VCaP (cell line): Measurements from ENCODE around the gene LDLRAD4.

Experiments
- H3K27ac ChIP-seq: fragments of 450-650 bp; 2 replicates; pipeline ENCODE4 v1.5.1; 2017
- TF ChIP-seq, protein P1 (sequence below): fragments of 450-650 bp; conservative IDR thresholded peaks from 2 replicates; pipeline ENCODE4 v1.5.1; 2017; ENCODE audit warnings: mild to moderate bottlenecking, moderate library complexity

Gene LDLRAD4

DNA sequence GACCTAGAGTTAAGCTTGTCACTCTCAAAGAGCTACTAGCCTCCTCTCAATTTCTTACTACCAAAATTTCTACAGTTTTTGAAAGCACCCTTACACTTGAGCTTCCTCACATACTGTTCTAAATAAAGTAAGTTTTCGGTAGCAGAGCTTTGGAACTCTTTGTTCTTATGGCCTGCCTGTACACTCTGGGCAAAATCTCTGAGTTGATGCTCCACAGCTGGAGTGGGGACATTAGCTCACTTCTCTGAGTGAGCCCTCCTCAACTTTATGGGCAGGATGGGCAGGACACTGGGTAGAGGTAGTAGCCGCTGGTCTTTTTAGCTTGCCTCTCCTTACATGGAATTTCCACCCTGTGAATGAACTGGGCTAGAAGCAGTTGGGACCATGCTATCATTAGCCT is 380.0 kb downstream of the LDLRAD4 start:
- H3K27ac ChIP-seq = no peak overlapping the region
- TF ChIP-seq, protein P1, sequence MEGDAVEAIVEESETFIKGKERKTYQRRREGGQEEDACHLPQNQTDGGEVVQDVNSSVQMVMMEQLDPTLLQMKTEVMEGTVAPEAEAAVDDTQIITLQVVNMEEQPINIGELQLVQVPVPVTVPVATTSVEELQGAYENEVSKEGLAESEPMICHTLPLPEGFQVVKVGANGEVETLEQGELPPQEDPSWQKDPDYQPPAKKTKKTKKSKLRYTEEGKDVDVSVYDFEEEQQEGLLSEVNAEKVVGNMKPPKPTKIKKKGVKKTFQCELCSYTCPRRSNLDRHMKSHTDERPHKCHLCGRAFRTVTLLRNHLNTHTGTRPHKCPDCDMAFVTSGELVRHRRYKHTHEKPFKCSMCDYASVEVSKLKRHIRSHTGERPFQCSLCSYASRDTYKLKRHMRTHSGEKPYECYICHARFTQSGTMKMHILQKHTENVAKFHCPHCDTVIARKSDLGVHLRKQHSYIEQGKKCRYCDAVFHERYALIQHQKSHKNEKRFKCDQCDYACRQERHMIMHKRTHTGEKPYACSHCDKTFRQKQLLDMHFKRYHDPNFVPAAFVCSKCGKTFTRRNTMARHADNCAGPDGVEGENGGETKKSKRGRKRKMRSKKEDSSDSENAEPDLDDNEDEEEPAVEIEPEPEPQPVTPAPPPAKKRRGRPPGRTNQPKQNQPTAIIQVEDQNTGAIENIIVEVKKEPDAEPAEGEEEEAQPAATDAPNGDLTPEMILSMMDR = no peak

- H3K27ac ChIP-seq = no peak overlapping the region
- TF ChIP-seq, protein P1 = no peak
Measured at GRCh38 chr18:13599031-13599430, 380.5 kb downstream of the LDLRAD4 start.

- H3K27ac ChIP-seq = no peak overlapping the region
- TF ChIP-seq, protein P1 = no peak
Measured at GRCh38 chr18:13603304-13604019, 384.9 kb downstream of the LDLRAD4 start.

GRCh38 chr18:13604786-13605185 is 386.2 kb downstream of the LDLRAD4 start:
- TF ChIP-seq, protein P1 = no peak
- no peak overlapping the region for H3K27ac ChIP-seq

- H3K27ac ChIP-seq = no peak overlapping the region
- TF ChIP-seq, protein P1 = no peak
Measured at GRCh38 chr18:13605477-13605876, 386.9 kb downstream of the LDLRAD4 start.

GRCh38 chr18:13605901-13606300 is 387.3 kb downstream of the LDLRAD4 start:
- H3K27ac ChIP-seq = no peak overlapping the region
- TF ChIP-seq, protein P1 = no peak

DNA sequence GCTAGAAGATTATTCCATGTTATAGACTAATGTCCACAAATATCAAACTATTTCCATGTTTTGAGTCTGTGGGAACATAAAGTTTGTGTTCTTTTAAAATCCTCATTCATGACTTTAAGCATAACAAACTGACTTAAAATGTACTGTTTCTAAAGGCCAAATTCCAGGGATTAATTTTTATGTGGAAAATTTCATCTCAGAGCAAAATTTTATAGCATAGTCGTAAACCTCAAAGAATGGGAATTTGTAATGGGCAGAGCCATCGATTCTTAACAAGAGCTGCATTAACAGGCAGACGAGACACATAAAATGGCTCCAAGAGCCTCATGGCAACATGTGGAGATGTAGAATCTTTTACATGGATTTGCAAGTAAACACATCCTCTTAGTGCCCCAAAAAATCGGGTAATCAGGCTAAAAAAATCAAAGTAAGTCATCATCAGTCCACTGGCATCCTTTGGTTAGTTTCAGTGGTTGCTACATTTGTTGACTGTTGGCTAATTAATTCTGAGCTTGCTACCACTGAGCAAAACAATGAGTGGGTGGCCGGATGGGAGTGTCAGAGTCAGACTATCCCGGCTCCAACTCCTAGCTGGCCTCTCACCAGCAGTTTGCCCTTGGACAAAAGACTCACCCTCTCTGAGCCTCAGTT is 388.2 kb downstream of the LDLRAD4 start:
- TF ChIP-seq, protein P1 = no peak
- H3K27ac ChIP-seq = no peak overlapping the region

DNA sequence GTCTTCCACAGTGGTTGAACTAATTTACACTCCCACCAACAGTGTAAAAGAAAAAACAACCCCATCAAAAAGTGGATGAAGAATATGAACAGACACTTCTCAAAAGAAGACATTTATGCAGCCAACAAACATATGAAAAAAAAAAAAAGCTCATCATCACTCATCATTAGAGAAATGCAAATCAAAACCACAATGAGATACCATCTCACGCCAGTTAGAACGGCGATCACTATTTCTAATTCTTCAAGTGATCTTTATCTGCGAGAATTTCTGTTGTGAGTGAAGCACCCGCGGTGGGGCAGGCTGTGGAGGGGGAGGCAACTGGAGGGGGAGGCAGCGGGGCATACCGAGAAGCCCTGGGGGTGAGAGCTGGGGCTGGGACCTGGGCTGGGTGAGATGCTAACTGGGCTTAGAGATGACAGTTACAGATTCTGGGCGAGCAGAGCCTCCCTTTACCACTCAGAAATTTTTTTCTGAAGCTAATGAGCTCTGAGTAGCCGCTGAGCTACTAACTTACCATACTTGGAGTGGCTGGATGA is 389.5 kb downstream of the LDLRAD4 start:
- H3K27ac ChIP-seq = peak overlapping the region; percentile 61
